H9 (cell line): ENCODE measurements around the gene CCDC40. TPM values are rescaled to one million over a fixed set of nuclear protein-coding genes. Genes with fewer than 3 reads are reported as not detected.

ENCODE experiments used
- DNase-seq: peaks from one replicate; pipeline ENCODE4 v3.0.0-alpha.2; 2017
- H2AFZ ChIP-seq: one replicate; pipeline ENCODE4 v1.6.1; 2013; ENCODE audit warnings: mild to moderate bottlenecking, low read length, control low read depth, moderate library complexity
- H2AK5ac ChIP-seq: 2 replicates; pipeline ENCODE4 v1.6.1; 2013; ENCODE audit warnings: low read length, control low read depth, mixed read lengths; ENCODE audit not compliant: insufficient read length
- H2BK120ac ChIP-seq: one replicate; pipeline ENCODE4 v1.6.1; 2013; ENCODE audit warnings: low read depth, mild to moderate bottlenecking, low read length, control low read depth, inconsistent platforms; ENCODE audit not compliant: poor library complexity, severe bottlenecking
- H2BK12ac ChIP-seq: 2 replicates; pipeline ENCODE4 v1.6.1; 2013; ENCODE audit warnings: low read length, control low read depth, mixed read lengths, low read depth; ENCODE audit not compliant: insufficient read length
- H2BK15ac ChIP-seq: 2 replicates; pipeline ENCODE4 v1.6.1; 2013; ENCODE audit warnings: low read depth, low read length, control low read depth
- H2BK20ac ChIP-seq: one replicate; pipeline ENCODE4 v1.6.1; 2013; ENCODE audit warnings: low read depth, mild to moderate bottlenecking, low read length, control low read depth, inconsistent platforms; ENCODE audit not compliant: poor library complexity, severe bottlenecking
- H2BK5ac ChIP-seq: 2 replicates; pipeline ENCODE4 v1.6.1; 2013; ENCODE audit warnings: low read length, control low read depth, mixed read lengths; ENCODE audit not compliant: insufficient read length
- H3K14ac ChIP-seq: 2 replicates; pipeline ENCODE4 v1.6.1; 2013; ENCODE audit warnings: low read length, control low read depth; ENCODE audit not compliant: insufficient read depth
- H3K18ac ChIP-seq: 2 replicates; pipeline ENCODE4 v1.6.1; 2013; ENCODE audit warnings: low read depth, mild to moderate bottlenecking, mixed read lengths, low read length, control low read depth; ENCODE audit not compliant: insufficient read length
- H3K23ac ChIP-seq: 2 replicates; pipeline ENCODE4 v1.6.1; 2013; ENCODE audit warnings: low read length, control low read depth, mixed read lengths, low read depth; ENCODE audit not compliant: insufficient read length
- H3K23me2 ChIP-seq: 2 replicates; pipeline ENCODE4 v1.6.1; 2013; ENCODE audit warnings: low read depth, mild to moderate bottlenecking, mixed read lengths, low read length, control low read depth; ENCODE audit not compliant: insufficient read length, poor library complexity, severe bottlenecking
- H3K27ac ChIP-seq: 2 replicates; pipeline ENCODE4 v1.5.1; 2013; ENCODE audit warnings: low read length, control low read depth, mixed read lengths, low read depth; ENCODE audit not compliant: insufficient read length
- H3K27me3 ChIP-seq: 2 replicates; pipeline ENCODE4 v1.6.1; 2013; ENCODE audit warnings: low read length, control low read depth, inconsistent platforms; ENCODE audit not compliant: insufficient read depth
- H3K4ac ChIP-seq: 2 replicates; pipeline ENCODE4 v1.6.1; 2013; ENCODE audit warnings: low read depth, mild to moderate bottlenecking, control low read depth, inconsistent platforms, low read length, moderate library complexity
- H3K4me1 ChIP-seq: 2 replicates; pipeline ENCODE4 v1.6.1; 2013; ENCODE audit warnings: low read length, control low read depth, inconsistent platforms; ENCODE audit not compliant: insufficient read depth
- H3K4me2 ChIP-seq: 2 replicates; pipeline ENCODE4 v1.6.1; 2013; ENCODE audit warnings: low read length, control low read depth, mixed read lengths; ENCODE audit not compliant: insufficient read length, insufficient read depth
- H3K56ac ChIP-seq: 2 replicates; pipeline ENCODE4 v1.6.1; 2013; ENCODE audit warnings: low read depth, mild to moderate bottlenecking, mixed read lengths, low read length, control low read depth; ENCODE audit not compliant: insufficient read length
- H3K79me1 ChIP-seq: 2 replicates; pipeline ENCODE4 v1.6.1; 2013; ENCODE audit warnings: low read depth, mild to moderate bottlenecking, moderate library complexity, low read length, control low read depth, inconsistent platforms; ENCODE audit not compliant: insufficient read depth, poor library complexity, severe bottlenecking
- H3K79me2 ChIP-seq: 2 replicates; pipeline ENCODE4 v1.6.1; 2013; ENCODE audit warnings: low read length, control low read depth, inconsistent platforms; ENCODE audit not compliant: insufficient read depth
- H3K9ac ChIP-seq: 2 replicates; pipeline ENCODE4 v1.6.1; 2013; ENCODE audit warnings: low read length, control low read depth, mixed read lengths; ENCODE audit not compliant: insufficient read length; ENCODE audit errors: extremely low read depth
- H3K9me3 ChIP-seq: one replicate; pipeline ENCODE4 v1.6.1; 2013; ENCODE audit warnings: low read depth, low read length, inconsistent platforms; ENCODE audit not compliant: control insufficient read depth
- H3T11ph ChIP-seq: one replicate; pipeline ENCODE4 v1.6.1; 2013; ENCODE audit warnings: mild to moderate bottlenecking, low read length, control low read depth, inconsistent platforms
- H4K20me1 ChIP-seq: one replicate; pipeline ENCODE4 v1.6.1; 2013; ENCODE audit not compliant: control insufficient read depth, insufficient read length, insufficient read depth
- H4K5ac ChIP-seq: 2 replicates; pipeline ENCODE4 v1.6.1; 2013; ENCODE audit warnings: low read depth, mild to moderate bottlenecking, mixed read lengths, low read length, control low read depth; ENCODE audit not compliant: insufficient read length
- H4K8ac ChIP-seq: replicated peaks from 2 replicates; pipeline ENCODE4 v1.6.1; 2013; ENCODE audit warnings: low read length, control low read depth, mixed read lengths, low read depth; ENCODE audit not compliant: insufficient read length
- H4K91ac ChIP-seq: 2 replicates; pipeline ENCODE4 v1.6.1; 2013; ENCODE audit warnings: low read depth, mild to moderate bottlenecking, moderate library complexity, mixed read lengths, low read length, control low read depth; ENCODE audit not compliant: insufficient read length
- H3K27ac Mint-ChIP-seq, 3 experiments: 2 replicates in 2 of 3; 3 replicates in 1 of 3; pipeline ENCODE4 v1.8.0; 2020 to 2021; ENCODE audit warnings: mixed read lengths in 3 of 3, mild to moderate bottlenecking in 1 of 3, moderate library complexity in 1 of 3
- H3K27me3 Mint-ChIP-seq: 2 replicates; pipeline ENCODE4 v1.8.0; 2021; ENCODE audit warnings: low read depth, mild to moderate bottlenecking, moderate library complexity, mixed read lengths
- H3K36me3 Mint-ChIP-seq, 3 experiments: 2 replicates in 2 of 3; 3 replicates in 1 of 3; pipeline ENCODE4 v1.8.0; 2020 to 2021; ENCODE audit warnings: low read depth in 3 of 3, mixed read lengths in 3 of 3; ENCODE audit not compliant: insufficient read depth in 1 of 3
- H3K4me1 Mint-ChIP-seq, 2 experiments: 2 replicates each; pipeline ENCODE4 v1.8.0; 2020; ENCODE audit warnings: mixed read lengths in 2 of 2
- H3K4me3 Mint-ChIP-seq, 2 experiments: 2 replicates in 1 of 2; 3 replicates in 1 of 2; pipeline ENCODE4 v1.8.0; 2020 to 2021; ENCODE audit warnings: mild to moderate bottlenecking in 2 of 2, mixed read lengths in 2 of 2, moderate library complexity in 1 of 2
- H3K9me3 Mint-ChIP-seq, 2 experiments: 2 replicates in 1 of 2; 3 replicates in 1 of 2; pipeline ENCODE4 v1.8.0; 2020; ENCODE audit warnings: mild to moderate bottlenecking in 2 of 2, mixed read lengths in 2 of 2, moderate library complexity in 1 of 2
- WGBS: extraction: QIAGEN DNeasy Blood & Tissue Kit; methylation state at CpG from one replicate; pipeline ENCODE4 v1.1.7; 2013; ENCODE audit warnings: missing lambda C conversion rate, low lambda C conversion rate, mixed read lengths; ENCODE audit not compliant: insufficient read length; ENCODE audit errors: extremely low coverage; 5-methylcytosine and 5-hydroxymethylcytosine counted together
- total RNA-seq: library from RNA; stranded (reverse); gene quantifications from 2 replicates; pipeline ENCODE4 v1.2.1, GENCODE V29; 2021
- TF ChIP-seq, protein P1 (sequence below): fragments of 200-600 bp; sonication (generic); conservative IDR thresholded peaks from 3 replicates; pipeline ENCODE4 v1.8.0; 2021; ENCODE audit warnings: antibody characterized with exemption, mild to moderate bottlenecking

The CCDC40 gene
- total RNA-seq, 1 experiment from 2014 or later, result 8.9 TPM

DNA sequence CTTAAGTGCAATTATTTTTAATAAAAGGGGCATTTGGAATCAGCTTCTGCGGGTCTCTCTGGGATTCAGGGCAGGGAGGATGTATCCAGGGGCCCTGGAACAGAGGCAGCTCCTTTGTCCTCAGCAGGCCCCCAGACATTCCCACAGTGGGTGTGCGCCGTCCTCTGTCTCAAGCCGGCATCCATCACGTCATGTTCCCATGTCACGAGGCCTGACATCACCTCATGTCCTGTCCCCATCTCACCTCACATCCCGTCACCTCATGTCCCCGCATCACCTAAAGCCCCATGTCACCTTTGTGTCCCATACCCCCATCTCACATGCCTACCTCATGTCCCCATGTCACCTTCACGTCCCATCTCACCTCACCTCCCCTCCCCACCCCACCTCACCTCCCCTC is 83.4 kb downstream of the CCDC40 start:
- Histone ChIP-seq H3K4me1 (peaks cover 8% of the 10 kb centered on the region; the same call in 1 of the 2 replicates), H3K4me2 (no peak overlapping the region), H2AFZ (no peak overlapping the region), H2BK5ac (no peak overlapping the region), H3K14ac (no peak overlapping the region), H2AK5ac (no peak overlapping the region), H3K79me1 (no peaks in the 10 kb centered on the region), H3K18ac (no peak overlapping the region), H3K79me2 (no peaks in the 10 kb centered on the region), H3K4ac (no peak overlapping the region), H3K27me3 (no peaks in the 10 kb centered on the region), H3K23ac (no peak overlapping the region), H4K20me1 (no peaks in the 10 kb centered on the region), H2BK120ac (no peak overlapping the region), H3K27ac (no peak overlapping the region), H3K56ac (no peak overlapping the region), H3K23me2 (no peaks in the 10 kb centered on the region), H3T11ph (no peak overlapping the region), H3K9ac (no peak overlapping the region), H4K91ac (no peak overlapping the region), H2BK12ac (no peak overlapping the region), H2BK15ac (no peak overlapping the region), H2BK20ac (no peak overlapping the region), H3K9me3 (no peaks in the 10 kb centered on the region), H4K8ac (no peak overlapping the region), H4K5ac (no peak overlapping the region)
- H3K27me3 Mint-ChIP-seq, result no peaks in the 10 kb centered on the region
- H3K4me3 Mint-ChIP-seq, result no peak overlapping the region
- TF ChIP-seq, protein P1, sequence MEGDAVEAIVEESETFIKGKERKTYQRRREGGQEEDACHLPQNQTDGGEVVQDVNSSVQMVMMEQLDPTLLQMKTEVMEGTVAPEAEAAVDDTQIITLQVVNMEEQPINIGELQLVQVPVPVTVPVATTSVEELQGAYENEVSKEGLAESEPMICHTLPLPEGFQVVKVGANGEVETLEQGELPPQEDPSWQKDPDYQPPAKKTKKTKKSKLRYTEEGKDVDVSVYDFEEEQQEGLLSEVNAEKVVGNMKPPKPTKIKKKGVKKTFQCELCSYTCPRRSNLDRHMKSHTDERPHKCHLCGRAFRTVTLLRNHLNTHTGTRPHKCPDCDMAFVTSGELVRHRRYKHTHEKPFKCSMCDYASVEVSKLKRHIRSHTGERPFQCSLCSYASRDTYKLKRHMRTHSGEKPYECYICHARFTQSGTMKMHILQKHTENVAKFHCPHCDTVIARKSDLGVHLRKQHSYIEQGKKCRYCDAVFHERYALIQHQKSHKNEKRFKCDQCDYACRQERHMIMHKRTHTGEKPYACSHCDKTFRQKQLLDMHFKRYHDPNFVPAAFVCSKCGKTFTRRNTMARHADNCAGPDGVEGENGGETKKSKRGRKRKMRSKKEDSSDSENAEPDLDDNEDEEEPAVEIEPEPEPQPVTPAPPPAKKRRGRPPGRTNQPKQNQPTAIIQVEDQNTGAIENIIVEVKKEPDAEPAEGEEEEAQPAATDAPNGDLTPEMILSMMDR, result no peak
- peaks cover 0 to 29% (median 3%) of the 10 kb centered on the region in 3 experiments; a peak in 4 of 7 replicates for H3K36me3 Mint-ChIP-seq
- peaks cover 12 to 28% of the 10 kb centered on the region in 2 experiments for H3K4me1 Mint-ChIP-seq
- no peak overlapping the region for H3K27ac Mint-ChIP-seq
- WGBS, result no CpG with 5 or more reads among the region's 9 CpGs
- no peak for DNase-seq
- peaks cover 0 to 7% of the 10 kb centered on the region in 2 experiments; a peak in 1 of 5 replicates for H3K9me3 Mint-ChIP-seq
